NK-92 (cell line): ENCODE measurements around the gene ZNF469.
"Not testable (repeated sequence)": the region's sequence is repeated elsewhere in the genome, so short reads cannot be mapped to it uniquely, and the experiment has no call there.

Experiments
- DNase-seq: peaks from one replicate; lab custom pipeline; 2025; ENCODE audit not compliant: unreplicated experiment; lab: John Stamatoyannopoulos, UW

Gene ZNF469

GRCh38 chr16:88360401-88360800 lies 22.4 kb upstream of the ZNF469 start:
- DNase-seq: not testable (repeated sequence)

DNA sequence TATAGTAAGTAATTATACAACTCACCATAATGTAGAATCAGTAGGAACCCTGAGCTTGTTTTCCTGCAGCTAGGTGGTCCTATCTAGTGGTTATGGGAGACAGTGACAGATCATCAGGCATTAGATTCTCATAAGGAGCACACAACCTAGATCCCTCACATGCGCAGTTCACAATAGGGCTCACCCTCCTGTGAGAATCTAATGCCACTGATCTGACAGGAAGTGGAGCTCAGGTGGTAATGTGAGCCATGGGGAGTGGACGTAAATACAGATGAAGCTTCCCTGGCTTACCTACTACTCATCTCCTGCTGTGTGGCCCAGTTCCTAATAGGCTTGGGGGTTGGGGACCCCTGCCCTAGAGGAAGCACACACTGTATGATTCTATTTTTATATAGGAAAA lies 21.8 kb upstream of the ZNF469 start:
- DNase-seq: no peak

DNA sequence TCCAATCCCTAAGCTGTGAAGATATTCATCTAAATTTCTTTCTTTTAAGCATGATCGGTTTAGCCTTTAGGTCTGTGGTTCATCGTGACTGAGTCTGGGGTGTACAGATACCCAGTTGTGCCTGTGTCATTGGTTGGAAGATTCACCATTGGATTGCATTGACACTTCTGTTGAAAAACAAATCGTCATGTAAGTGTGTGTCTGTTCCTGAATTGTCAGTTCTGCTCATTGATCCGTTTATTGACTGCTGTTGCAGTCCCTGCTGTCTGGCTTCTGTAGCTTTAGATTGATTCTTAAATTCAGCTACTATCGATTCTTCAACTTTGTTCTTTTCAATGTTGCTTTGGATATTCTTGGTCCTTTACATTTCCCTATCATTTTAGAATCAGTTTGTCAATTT lies 21.0 kb upstream of the ZNF469 start:
- no peak for DNase-seq

- DNase-seq: no peak
These were observed 19.4 kb upstream of the ZNF469 start for GRCh38 chr16:88363239-88363891.

- DNase-seq: no peak
These were observed 17.4 kb upstream of the ZNF469 start for GRCh38 chr16:88365244-88365865.

DNA sequence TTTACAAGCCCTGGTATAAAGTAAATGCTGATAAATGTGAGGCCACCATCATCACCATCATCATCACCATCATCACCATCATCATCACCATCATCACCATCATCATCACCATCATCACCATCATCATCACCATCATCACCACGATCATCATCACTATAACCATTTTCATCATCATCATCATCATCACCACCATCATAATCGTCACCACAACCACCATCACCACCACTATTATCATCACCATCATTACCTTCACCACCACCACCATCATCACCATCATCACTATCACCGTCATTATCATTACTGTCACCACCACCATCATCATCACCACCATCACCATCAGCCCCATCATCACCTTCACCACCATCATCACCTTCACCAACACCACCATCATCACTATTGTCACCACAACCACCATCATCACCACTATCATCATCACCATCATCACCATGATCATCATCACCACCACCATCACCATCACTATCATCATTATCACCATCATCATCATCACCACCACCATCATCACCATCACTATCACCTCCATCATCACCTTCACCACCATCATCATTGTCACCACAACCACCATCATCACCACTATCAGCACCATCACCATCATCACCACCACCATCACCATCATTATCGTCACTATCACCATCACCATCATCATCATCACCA lies 16.6 kb upstream of the ZNF469 start:
- DNase-seq: no peak

- DNase-seq: no peak
These were observed 16.1 kb upstream of the ZNF469 start for GRCh38 chr16:88366704-88367047.

- no peak for DNase-seq
These were observed 15.2 kb upstream of the ZNF469 start for GRCh38 chr16:88367560-88367959.

DNA sequence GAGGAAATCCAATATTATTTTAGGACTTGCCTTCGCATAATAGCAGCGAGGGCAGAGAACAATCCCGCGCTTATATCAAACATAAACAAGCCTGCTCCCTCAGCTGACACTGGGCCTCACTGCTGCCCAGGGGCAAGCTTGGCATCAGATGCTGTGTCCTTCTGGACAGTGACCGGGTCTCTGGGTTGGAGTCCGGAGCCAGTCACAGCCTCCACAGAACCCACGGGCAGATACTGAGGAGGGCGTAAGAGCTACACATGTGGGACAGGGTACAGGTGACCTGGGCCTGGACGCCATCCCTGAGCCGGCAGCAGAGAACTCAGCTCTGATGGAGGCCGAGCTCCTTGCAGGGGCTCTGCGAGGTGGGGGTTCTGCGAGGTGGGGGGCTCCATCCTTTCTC lies 14.7 kb upstream of the ZNF469 start:
- DNase-seq: no peak

GRCh38 chr16:88368994-88369393 lies 13.8 kb upstream of the ZNF469 start:
- no peak for DNase-seq

GRCh38 chr16:88369447-88370008 lies 13.2 kb upstream of the ZNF469 start:
- DNase-seq: no peak

GRCh38 chr16:88370365-88370764 lies 12.4 kb upstream of the ZNF469 start:
- DNase-seq: no peak

GRCh38 chr16:88372522-88372921 lies 10.2 kb upstream of the ZNF469 start:
- no peak for DNase-seq

- DNase-seq: no peak
These were observed 9.5 kb upstream of the ZNF469 start for GRCh38 chr16:88373211-88373610.

DNA sequence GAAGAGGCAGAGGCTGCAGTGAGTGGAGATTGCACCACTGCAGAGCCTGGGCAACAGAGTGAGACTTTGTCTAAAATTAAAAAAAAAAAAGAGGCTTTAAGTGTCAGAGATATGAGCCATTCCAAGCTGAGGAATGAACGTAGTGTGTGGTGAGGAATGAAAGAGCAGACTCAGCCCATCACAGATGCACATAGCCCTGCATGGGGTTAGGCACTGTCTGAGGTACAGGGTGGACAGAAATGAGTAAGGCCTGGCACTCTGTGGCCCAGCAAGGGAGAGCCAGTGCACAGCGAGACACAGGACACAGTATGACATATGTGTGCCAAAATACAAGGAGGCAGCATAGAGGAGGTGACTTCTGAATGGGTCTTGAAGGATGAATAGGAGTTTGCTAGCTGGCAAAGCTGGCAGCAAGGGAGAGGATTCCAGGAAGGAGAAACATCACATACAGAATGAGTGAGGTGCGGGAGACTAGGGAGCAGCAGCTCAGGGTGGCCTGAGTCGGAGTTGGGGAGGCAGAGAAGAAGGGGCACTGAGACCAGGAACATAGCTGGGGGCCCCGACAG lies 8.7 kb upstream of the ZNF469 start:
- DNase-seq: no peak

DNA sequence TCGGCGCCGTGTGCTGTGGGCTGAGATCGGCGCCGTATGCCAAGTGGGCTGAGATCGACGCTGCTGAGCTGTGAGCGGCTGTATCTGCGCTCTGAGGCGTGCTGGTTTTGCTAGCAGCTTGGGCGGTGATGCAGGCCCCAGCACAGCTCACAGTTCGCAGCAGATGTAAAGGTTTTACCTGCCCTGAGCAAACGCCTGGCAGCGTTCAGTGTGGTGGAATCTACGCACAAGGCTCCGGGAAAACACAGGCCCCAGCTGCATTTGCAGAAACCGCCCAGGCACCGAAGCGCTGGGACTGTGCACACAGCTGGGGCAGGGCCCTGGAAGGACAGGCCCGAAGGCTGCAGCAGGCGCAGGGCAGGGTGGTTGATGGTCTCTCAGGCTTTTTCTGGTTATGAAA lies 8.0 kb upstream of the ZNF469 start:
- no peak for DNase-seq

DNA sequence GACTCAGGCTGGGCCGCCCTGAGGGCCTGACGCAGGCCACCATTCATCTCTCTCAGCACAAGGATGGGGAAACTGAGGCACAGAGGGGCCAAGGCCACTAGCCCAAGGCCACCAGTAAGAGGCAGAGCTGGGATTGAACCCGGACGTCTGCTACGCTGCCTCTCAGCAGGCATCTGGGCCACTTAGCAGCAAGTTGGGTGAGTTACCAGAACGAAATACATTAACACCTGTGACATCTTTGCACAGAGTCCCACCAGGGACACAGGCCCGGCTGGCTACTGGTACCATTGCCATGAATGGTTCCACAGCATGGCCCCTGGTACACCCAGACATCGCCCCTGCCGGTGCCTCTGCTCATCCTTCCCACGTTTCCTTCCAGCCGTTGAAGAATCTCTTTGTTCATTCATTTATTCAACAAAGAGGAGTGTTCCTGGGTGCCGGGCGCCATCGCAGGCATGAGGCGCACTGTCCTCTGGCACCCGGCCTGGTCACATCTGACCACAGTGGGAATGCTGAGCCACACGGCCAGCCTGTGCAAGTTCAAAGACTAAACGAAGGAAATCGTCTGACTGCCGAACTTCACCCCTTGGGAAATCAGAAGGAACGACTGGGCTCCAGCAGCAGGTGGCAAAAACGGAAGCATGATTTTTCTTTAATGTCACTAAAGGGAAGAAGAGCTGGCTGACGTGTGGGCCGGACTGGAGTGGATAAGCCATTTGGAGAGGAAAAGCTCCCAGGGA lies 7.4 kb upstream of the ZNF469 start:
- no peak for DNase-seq

GRCh38 chr16:88375996-88376834 lies 6.5 kb upstream of the ZNF469 start:
- DNase-seq: no peak

- no peak for DNase-seq
These were observed 5.7 kb upstream of the ZNF469 start for GRCh38 chr16:88376835-88377726.
